ENCODE measurements around the gene EIF4G1.
A peak's percentile ranks its signal among the peaks of the same experiment; 100 is the strongest.

EIF4G1 gene

DNA sequence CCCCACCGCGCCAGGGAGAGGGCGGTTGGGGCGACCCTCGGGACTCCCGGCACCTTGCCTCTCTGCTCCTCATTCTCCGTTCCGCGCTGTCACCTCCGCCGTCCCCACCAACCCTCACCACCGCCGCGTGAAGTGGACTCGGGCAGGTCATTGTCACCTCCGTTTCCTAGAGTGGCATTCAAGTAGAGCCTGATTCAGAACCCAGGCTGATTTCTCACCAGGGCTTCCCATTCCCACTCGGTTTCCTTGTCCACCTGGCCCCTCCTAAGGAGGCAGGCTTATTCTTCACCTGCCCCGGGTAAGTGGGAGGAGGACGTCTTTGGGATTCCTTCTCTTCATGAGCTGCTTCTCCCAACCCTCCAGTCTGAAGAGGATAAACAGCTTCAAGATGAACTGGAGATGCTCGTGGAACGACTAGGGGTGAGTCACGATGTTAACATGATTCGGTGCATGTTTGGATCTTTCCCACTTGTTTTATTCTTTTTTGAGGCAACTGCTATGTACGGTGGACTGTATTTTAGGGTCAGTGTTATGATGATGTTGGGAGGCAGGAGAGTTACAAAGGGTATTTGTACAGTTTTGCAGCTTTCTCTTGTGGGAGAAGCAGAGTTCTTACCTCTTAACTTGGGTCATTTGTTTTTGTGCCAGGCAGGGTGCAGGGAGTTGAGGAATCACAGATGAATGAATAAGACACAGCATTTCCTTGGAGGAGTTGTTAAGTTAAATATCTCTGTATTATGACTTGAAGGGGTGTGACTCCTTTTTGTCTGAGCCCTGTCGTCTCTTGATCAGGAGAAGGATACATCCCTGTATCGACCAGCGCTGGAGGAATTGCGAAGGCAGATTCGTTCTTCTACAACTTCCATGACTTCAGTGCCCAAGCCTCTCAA is 14.7 kb upstream of the EIF4G1 start:
- DNase-seq (ENCODE audit: low read depth, low spot score) = no peak
- Histone ChIP-seq H3K4me3 (peak overlapping the region; percentile 84), H3K27ac (peak overlapping the region; percentile 29; the same call in 1 of the 2 replicates), H3K9ac (ENCODE audit: insufficient read length) (peak overlapping the region; percentile 91), H3K36me3 (ENCODE audit: insufficient read depth, low read length) (peaks cover 50% of the 10 kb centered on the region), H3K9me3 (ENCODE audit: low read depth, low read length) (no peaks in the 10 kb centered on the region)
- TF ChIP-seq POLR2AphosphoS5 (IDR thresholded peaks at IDR 0.05; ENCODE audit: borderline replicate concordance, low read depth, low read length) (no peak), FOXP2 (optimal IDR thresholded peaks at IDR 0.05; ENCODE audit: control extremely low read depth, extremely low read length, insufficient read depth) (no peak), EZH2 (IDR thresholded peaks at IDR 0.05) (no peak)

DNA sequence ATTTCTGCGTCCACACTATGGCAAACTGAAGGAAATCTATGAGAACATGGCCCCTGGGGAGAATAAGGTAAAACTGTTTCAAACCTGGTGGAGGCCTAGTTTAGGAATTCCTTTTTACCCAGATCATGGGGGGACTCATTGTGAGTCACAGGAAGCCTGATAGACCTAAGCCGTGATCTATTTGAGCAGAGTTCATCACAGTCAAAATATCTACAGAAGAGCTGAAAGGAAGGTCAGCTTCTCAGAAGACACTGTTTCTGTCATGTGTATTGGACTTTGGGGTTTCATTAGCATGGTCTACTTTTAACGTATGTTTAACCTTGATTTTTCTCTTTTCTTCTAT is 14.1 kb upstream of the EIF4G1 start:
- H3K9ac ChIP-seq (ENCODE audit: insufficient read length) = peak overlapping the region; percentile 91
- H3K4me3 ChIP-seq = peak overlapping the region; percentile 84
- no peak overlapping the region for H3K27ac ChIP-seq
- H3K36me3 ChIP-seq (ENCODE audit: insufficient read depth, low read length) = peaks cover 56% of the 10 kb centered on the region
- TF ChIP-seq EZH2 (IDR thresholded peaks at IDR 0.05) (no peak), FOXP2 (optimal IDR thresholded peaks at IDR 0.05; ENCODE audit: control extremely low read depth, extremely low read length, insufficient read depth) (no peak), POLR2AphosphoS5 (IDR thresholded peaks at IDR 0.05; ENCODE audit: borderline replicate concordance, low read depth, low read length) (no peak)
- no peak for DNase-seq (ENCODE audit: low read depth, low spot score)
- no peaks in the 10 kb centered on the region for H3K9me3 ChIP-seq (ENCODE audit: low read depth, low read length)

DNA sequence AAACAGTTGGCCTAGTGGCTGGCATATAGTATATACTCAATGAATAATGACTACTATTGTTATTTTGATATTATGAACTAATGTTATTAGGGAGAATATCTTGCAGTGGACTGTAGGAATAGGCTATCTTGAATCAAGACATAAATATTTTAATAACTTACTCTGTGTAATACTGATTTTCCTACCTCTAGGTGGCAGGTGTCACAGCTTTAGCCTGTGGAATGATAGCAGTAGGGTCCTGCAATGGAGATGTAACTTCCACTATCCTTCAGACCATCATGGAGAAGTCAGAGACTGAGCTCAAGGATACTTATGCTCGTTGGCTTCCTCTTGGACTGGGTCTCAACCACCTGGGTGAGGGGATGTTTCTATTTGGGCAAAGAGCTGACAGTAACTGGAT is 8.8 kb upstream of the EIF4G1 start:
- no peak overlapping the region for H3K27ac ChIP-seq
- DNase-seq (ENCODE audit: low read depth, low spot score) = no peak
- TF ChIP-seq POLR2AphosphoS5 (IDR thresholded peaks at IDR 0.05; ENCODE audit: borderline replicate concordance, low read depth, low read length) (no peak), EZH2 (IDR thresholded peaks at IDR 0.05) (no peak), FOXP2 (optimal IDR thresholded peaks at IDR 0.05; ENCODE audit: control extremely low read depth, extremely low read length, insufficient read depth) (no peak)
- no peak overlapping the region for H3K4me3 ChIP-seq
- no peaks in the 10 kb centered on the region for H3K9me3 ChIP-seq (ENCODE audit: low read depth, low read length)
- peaks cover 91% of the 10 kb centered on the region for H3K36me3 ChIP-seq (ENCODE audit: insufficient read depth, low read length)
- H3K9ac ChIP-seq (ENCODE audit: insufficient read length) = no peak overlapping the region

DNA sequence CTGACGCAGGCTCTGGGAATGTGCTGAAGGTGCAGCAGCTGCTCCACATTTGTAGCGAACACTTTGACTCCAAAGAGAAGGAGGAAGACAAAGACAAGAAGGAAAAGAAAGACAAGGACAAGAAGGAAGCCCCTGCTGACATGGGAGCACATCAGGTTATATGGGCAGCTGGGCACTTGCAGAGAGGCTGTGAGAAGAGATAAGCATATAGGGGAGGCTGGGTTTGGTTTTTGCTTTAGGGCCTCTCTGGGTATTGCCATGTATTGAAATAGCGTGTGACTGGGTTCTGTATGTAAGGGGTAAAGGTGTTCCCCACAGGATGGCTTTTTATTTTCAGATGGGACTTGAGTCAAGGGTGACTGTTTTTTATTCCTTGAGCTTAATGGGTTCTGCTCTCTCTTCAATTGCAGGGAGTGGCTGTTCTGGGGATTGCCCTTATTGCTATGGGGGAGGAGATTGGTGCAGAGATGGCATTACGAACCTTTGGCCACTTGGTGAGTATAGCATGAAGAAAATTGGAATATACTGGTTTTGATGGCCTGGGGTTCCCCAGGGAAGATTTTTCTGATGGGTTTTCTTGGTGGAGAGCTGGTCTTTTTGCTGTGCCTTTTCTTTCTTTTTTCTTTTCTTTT is 7.9 kb upstream of the EIF4G1 start:
- DNase-seq (ENCODE audit: low read depth, low spot score) = no peak
- Histone ChIP-seq H3K27ac (no peak overlapping the region), H3K4me3 (no peak overlapping the region), H3K36me3 (ENCODE audit: insufficient read depth, low read length) (peaks cover 82% of the 10 kb centered on the region), H3K9me3 (ENCODE audit: low read depth, low read length) (no peaks in the 10 kb centered on the region), H3K9ac (ENCODE audit: insufficient read length) (no peak overlapping the region)
- TF ChIP-seq FOXP2 (optimal IDR thresholded peaks at IDR 0.05; ENCODE audit: control extremely low read depth, extremely low read length, insufficient read depth) (no peak), EZH2 (IDR thresholded peaks at IDR 0.05) (no peak), POLR2AphosphoS5 (IDR thresholded peaks at IDR 0.05; ENCODE audit: borderline replicate concordance, low read depth, low read length) (no peak)

DNA sequence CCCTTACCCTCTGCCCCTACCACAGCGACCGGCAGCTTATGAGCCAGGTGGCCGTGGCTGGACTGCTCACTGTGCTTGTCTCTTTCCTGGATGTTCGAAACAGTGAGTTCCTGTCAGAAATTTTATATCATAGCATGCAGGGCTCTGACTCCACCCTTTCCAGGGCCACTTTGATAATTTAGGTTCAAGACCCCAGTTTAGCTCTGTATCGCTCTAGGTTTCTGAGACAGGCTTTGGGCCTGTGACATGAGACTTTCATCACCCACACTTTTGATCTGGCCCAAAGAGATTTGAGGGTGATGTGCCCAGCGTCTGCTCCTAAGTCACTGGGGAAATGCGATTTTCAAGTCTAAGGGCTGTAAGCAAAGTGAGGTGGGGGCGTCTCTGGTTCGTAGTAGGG is 6.5 kb upstream of the EIF4G1 start:
- H3K36me3 ChIP-seq (ENCODE audit: insufficient read depth, low read length) = peaks cover 67% of the 10 kb centered on the region

DNA sequence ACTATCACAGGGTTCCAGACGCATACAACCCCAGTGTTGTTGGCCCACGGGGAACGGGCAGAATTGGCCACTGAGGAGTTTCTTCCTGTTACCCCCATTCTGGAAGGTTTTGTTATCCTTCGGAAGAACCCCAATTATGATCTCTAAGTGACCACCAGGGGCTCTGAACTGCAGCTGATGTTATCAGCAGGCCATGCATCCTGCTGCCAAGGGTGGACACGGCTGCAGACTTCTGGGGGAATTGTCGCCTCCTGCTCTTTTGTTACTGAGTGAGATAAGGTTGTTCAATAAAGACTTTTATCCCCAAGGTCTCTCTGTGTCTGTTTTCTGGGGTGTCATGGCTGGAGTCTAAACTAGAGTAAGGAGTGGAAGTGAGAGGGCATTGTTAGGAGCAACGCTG is 5.7 kb upstream of the EIF4G1 start:
- TF ChIP-seq POLR2AphosphoS5 (IDR thresholded peaks at IDR 0.05; ENCODE audit: borderline replicate concordance, low read depth, low read length) (no peak), EZH2 (IDR thresholded peaks at IDR 0.05) (no peak), FOXP2 (optimal IDR thresholded peaks at IDR 0.05; ENCODE audit: control extremely low read depth, extremely low read length, insufficient read depth) (no peak)
- Histone ChIP-seq H3K36me3 (ENCODE audit: insufficient read depth, low read length) (peaks cover 59% of the 10 kb centered on the region), H3K4me3 (no peak overlapping the region), H3K27ac (no peak overlapping the region), H3K9me3 (ENCODE audit: low read depth, low read length) (no peaks in the 10 kb centered on the region), H3K9ac (ENCODE audit: insufficient read length) (no peak overlapping the region)
- DNase-seq (ENCODE audit: low read depth, low spot score) = no peak

More for the DNA sequence above, 6.5 kb upstream of the EIF4G1 start:
- Histone ChIP-seq H3K4me3 (no peak overlapping the region), H3K9ac (ENCODE audit: insufficient read length) (no peak overlapping the region), H3K9me3 (ENCODE audit: low read depth, low read length) (no peaks in the 10 kb centered on the region), H3K27ac (no peak overlapping the region)
- TF ChIP-seq FOXP2 (optimal IDR thresholded peaks at IDR 0.05; ENCODE audit: control extremely low read depth, extremely low read length, insufficient read depth) (no peak), POLR2AphosphoS5 (IDR thresholded peaks at IDR 0.05; ENCODE audit: borderline replicate concordance, low read depth, low read length) (no peak), EZH2 (IDR thresholded peaks at IDR 0.05) (no peak)
- no peak for DNase-seq (ENCODE audit: low read depth, low spot score)

DNA sequence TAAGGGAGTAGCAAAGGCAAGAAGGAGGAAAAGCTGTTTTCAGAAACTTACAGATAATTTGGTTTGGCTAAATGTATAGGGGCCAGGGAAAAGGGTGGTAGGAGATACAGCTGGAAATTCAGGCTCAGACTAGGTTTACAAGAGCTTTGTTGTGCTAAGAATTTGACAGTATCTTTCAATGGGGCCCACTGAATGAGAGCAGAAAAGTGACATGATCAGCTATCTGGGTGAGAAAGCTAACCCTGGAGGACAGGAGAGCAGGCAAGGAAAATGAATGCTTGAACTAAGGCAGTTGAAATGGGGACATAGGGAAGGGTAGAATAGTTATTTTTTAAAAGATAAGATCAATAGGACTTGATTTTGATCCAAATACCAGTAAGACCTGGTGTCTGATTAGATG is 2.8 kb upstream of the EIF4G1 start:
- H3K27ac ChIP-seq = peak overlapping the region; percentile 2
- peaks cover 45% of the 10 kb centered on the region for H3K36me3 ChIP-seq (ENCODE audit: insufficient read depth, low read length)

DNA sequence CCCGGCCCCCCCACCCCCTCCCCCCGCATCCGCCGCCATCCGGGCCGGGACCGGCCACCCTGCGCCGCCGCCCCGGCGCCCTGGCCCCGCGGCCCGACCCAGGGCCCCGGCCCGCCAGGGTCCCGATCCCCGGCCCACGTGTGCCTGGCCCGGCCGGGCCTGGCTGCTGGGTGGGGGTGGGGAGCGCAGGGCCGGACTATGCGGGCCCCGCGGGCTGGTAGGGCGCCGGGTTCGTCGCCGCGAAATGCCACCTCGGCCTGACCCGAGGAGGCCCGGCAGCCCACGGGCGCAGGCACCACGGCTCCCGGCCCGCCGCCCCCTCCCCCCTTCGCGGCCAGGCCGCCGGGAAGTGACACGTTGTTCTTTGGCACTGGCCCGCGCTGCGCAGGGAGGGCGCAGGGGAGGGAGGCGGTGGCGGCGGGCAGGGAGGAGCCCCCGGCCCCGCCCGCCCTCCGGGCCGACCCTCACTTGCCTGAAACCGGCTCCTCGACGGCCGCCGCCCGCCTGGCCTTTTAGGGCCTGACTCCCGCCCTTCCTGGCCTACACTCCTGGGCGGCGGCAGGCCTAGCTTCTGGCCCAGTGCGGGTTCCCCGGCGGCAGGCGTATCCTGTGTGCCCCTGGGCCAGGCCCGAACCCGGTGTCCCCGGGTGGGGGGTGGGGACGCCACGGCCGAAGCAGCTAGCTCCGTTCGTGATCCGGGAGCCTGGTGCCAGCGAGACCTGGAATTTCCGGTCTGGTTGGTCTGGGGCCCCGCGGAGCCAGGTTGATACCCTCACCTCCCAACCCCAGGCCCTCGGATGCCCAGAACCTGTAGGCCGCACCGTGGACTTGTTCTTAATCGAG is 515 bp downstream of the EIF4G1 start:
- no peaks in the 10 kb centered on the region for H3K9me3 ChIP-seq (ENCODE audit: low read depth, low read length)
- peak overlapping the region; percentile 96 for H3K9ac ChIP-seq (ENCODE audit: insufficient read length)
- no peak for DNase-seq (ENCODE audit: low read depth, low spot score)
- TF ChIP-seq POLR2AphosphoS5 (IDR thresholded peaks at IDR 0.05; ENCODE audit: borderline replicate concordance, low read depth, low read length) (peak; percentile 42), FOXP2 (optimal IDR thresholded peaks at IDR 0.05; ENCODE audit: control extremely low read depth, extremely low read length, insufficient read depth) (no peak)
- peaks cover 46% of the 10 kb centered on the region for H3K36me3 ChIP-seq (ENCODE audit: insufficient read depth, low read length)
- H3K27ac ChIP-seq = peak overlapping the region; percentile 82
- H3K4me3 ChIP-seq = peak overlapping the region; percentile 86

More for the DNA sequence above, 2.8 kb upstream of the EIF4G1 start:
- Histone ChIP-seq H3K9me3 (ENCODE audit: low read depth, low read length) (no peaks in the 10 kb centered on the region), H3K9ac (ENCODE audit: insufficient read length) (no peak overlapping the region), H3K4me3 (no peak overlapping the region)
- TF ChIP-seq EZH2 (IDR thresholded peaks at IDR 0.05) (no peak), FOXP2 (optimal IDR thresholded peaks at IDR 0.05; ENCODE audit: control extremely low read depth, extremely low read length, insufficient read depth) (no peak), POLR2AphosphoS5 (IDR thresholded peaks at IDR 0.05; ENCODE audit: borderline replicate concordance, low read depth, low read length) (no peak)
- no peak for DNase-seq (ENCODE audit: low read depth, low spot score)

Measured in SK-N-MC (cell line).